HG03039 (cell line): ENCODE measurements around the gene SYNGR1.

ENCODE experiments used
- ATAC-seq: cut with Tn5 transposase; IDR thresholded peaks from one replicate; pipeline ENCODE4 v1.9.1; 2021; ENCODE audit warnings: mild to moderate bottlenecking, moderate library complexity; ENCODE audit not compliant: unreplicated experiment

SYNGR1 gene

GRCh38 chr22:39368461-39368911 lies 18.7 kb downstream of the SYNGR1 start:
- no peak for ATAC-seq

DNA sequence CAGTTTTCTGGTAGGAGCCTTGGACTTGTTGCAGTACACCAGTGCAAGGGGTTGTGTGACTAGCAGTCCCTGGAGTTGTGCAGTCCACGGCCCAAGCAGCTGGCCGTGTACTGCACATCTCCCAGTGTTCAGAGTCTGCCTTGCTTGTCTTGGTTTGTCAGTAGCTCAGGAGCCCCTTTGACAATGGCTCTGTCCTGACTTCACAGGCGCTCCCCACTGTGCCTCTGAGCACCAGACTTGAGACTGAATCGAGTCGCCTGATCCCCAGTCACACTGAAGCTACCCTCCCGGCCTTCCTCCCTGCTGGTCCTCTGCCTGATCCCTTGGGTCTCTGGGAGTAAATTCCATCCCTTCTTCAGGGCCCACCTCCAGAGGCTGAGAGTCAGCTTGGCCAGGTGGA lies 19.4 kb downstream of the SYNGR1 start:
- ATAC-seq, result no peak

GRCh38 chr22:39369586-39369985 lies 19.8 kb downstream of the SYNGR1 start:
- ATAC-seq, result no peak

- no peak for ATAC-seq
These were observed 21.9 kb downstream of the SYNGR1 start for GRCh38 chr22:39371732-39372131.

DNA sequence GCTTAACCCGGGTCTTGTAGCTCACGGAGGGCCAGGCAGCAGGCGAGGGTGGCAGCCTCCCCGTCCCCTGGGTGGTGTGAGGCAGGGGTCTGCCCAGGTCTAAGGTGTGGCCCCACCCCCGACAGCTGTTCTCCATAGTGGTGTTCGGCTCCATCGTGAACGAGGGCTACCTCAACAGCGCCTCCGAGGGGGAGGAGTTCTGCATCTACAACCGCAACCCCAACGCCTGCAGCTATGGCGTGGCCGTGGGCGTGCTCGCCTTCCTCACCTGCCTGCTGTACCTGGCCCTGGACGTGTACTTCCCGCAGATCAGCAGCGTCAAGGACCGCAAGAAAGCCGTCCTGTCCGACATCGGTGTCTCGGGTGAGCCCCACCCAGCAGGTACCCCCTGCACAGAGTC lies 24.4 kb downstream of the SYNGR1 start:
- ATAC-seq, result no peak

DNA sequence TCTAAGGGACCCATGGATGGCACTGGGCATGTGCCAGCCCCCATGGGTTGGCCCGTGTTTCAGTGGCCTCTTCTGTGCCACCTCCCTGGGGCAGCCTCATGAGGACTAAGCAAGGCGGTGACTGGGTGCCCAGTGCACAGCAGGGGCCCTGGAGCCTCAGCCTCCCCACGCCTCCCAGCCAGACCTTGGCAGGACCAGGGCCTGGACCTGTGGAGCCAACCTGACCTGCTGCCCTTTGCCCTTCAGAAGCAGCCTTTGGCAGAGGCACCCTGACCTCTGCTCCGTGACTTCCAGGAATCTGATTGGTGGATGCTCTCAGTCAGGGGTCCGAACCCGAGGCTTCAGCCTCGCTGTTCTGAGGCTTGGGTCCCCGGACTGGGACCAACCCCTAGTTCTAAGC lies 25.0 kb downstream of the SYNGR1 start:
- no peak for ATAC-seq

DNA sequence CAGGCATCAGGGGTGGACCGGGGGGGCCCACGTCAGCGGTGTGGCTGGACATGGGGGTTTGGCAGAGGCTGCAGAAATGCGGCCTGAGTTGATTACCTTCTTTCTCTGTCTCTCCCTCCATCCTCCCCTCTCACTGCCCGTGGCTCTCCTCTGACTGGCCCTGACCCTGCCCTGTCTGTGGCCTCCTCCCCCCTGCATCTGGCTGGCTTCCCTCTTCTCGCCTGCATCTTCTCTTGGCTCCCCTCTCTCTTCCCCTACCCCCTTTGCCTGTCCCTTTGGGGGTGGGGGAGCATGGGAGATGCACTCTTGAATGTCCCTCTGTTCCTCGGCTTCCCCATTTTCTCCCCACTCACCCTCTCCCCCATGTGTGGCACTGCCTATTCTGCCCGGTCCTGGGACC lies 25.9 kb downstream of the SYNGR1 start:
- no peak for ATAC-seq

DNA sequence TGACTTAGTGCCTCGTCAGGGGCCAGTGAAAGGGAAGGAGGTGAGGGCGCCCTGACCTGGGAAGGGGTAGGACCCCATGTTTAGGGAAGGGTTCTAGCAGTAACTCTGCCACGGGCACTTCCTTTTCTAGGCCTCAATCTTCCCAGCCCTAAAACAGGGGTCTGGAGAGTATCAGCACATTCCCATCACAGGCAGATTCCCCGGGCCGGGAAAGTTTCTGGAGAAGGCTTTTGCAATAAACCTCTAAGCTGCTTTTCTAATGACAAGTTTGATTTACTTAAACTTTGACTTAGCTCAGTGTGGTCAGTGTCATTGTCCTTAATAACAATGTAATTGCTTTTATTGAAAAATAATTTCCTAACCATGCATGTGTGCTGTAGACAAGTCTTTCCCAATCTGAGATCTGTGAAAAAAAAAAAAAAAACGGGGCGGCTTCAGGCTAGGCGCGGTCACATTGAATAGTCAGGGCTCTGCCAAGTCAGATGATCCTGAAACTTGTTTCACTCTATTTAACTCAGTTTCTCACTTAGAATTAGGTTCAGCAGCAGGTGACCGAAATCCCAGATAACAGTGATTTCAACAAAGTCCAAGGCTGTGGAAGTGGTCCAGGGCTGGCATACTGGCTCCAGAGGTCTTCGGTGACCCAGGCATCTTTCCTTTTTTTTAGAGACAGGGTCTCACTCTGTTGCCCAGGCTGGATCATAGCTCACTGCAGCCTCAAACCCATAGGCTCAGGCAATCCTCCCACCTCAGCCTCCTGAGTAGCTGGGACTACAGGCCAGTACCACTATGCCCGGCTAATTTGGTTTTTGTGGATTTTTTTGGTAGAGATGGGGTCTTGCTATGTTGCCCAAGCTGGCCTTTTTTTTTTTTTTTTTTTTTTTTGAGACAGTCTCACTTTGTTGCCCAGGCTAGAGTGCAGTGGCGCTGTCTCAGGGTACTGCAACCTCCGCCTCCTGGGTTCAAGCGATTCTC lies 30.3 kb downstream of the SYNGR1 start:
- no peak for ATAC-seq

DNA sequence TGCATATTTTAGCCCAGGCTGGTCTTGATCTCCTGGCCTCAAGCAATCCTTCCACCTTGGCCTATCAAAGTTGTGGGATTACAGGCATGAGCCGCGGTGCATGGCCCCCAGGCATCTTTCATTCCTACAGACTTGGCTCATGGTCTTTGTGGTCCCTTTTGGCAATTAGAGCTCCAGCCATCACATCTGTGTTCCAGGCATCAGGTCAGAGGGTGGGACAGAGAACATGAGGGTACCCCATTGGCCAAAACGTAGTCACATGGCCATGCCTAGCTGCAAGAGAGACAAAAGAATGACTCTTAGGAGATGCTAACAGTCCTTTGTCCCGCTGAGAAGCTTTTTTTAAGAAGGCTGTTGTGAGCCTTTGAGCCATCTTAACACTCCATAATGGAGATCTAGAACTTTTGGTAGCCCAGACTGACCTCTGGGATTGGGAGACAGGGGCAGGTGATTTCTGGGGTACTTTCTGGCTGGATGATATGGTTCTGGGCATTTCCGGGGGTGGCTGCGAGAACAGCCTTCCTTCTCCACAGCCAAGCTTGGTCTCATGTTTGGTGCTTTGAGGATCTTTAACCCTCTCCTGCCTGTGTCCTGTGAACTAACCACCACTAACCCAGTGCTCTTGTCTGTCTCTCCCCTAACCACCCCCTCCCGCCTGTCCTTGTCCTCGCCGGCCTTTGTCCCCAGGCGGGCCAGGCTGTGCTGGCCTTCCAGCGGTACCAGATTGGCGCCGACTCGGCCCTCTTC lies 31.4 kb downstream of the SYNGR1 start:
- no peak for ATAC-seq

DNA sequence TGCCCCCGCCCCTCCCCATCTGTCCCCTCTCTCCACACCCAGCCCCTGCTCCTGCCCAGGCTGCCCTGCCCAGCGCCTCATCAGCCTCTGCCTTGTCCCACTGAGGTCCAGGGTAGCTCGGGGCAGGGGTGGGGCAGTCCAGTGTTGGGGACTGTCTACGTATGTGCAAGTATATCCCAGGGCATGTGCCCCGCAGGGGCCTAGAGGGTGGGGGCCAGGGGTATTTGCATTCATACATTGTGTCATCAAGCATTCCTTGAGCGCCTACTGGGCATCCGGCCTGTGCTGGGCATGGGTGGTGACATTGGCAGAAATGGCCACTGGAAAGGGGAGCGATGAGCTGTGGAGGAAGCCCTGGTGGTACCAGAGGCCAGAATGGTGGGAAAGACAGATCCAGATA lies 32.1 kb downstream of the SYNGR1 start:
- no peak for ATAC-seq

GRCh38 chr22:39382410-39382809 lies 32.6 kb downstream of the SYNGR1 start:
- no peak for ATAC-seq

DNA sequence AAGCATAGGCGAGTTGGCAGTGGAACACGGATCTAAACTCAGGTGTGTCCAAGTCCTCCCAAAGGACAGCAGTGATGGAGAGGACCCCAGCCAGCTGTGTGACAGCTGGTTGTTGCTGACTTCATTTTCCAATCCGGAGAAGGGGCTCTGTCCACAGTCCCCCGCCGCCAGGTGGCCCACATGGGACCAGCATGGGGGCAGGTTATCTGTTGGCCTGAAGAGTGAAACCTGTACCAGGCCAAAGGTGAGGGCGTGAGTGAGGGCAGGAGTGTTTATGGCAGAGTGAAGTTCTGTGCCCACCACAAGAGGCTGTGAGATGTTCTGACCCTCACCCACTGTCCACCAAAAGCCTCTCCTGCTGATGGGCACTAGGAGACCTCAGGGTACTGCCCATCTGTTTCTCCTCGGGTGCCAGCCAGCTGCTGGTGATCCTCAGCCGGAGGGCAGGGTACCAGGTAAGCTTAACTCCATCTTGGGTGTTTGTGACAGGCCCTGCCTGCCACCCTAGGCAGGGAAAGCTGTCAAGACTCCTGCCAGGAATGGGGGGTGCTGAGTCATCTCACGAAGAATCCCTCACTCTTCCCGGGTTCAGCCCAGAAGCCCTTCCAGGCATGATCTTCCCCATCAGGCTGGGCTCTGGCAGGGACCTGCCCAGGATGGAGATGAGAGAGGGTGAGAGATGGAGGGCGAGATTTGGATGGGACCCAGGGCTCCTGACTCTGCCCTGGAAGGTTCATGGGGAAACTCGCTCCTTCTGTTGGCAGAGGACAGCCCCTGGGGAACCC lies 34.2 kb downstream of the SYNGR1 start:
- no peak for ATAC-seq

GRCh38 chr22:39384750-39385480 lies 35.1 kb downstream of the SYNGR1 start:
- no peak for ATAC-seq

DNA sequence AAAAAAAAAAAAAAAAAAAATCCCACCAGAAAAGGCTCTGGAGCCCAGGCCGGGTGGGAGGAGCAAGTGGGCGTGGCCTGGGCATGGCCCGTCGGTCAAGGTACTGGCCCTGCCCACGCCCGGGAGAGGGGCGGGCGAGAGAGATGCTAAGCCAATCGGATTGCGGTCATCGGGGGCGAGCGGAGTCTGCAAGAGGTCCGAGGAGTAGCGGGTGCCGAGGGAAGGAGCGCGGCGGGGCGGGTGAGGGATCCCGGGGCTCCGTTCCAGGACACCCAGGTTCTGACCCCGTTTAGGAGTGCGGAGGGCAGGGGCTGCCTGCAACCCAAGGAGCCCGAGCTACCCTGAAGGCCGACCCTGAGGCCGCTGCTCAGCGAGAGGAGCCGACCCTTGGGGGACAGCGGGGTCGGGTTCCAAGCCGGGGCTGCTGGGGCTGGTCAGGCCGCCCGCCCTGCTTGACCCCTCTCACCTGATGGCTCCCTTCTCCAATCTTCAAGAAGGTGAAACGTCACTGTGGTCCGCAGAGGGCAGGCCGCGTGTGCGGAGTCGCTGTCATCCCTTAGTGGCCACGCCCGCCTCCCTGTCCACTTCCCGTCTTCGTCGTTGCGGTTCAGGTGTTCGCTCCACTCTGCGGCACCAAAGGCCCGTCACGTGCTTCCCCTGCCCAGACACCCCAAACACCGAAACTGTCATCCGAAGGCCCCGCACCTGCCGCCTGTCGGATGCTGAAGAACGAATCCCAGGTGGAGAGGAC lies 38.6 kb downstream of the SYNGR1 start:
- no peak for ATAC-seq

GRCh38 chr22:39389420-39389819 lies 39.6 kb downstream of the SYNGR1 start:
- ATAC-seq, result no peak

GRCh38 chr22:39392341-39392948 lies 42.7 kb downstream of the SYNGR1 start:
- no peak for ATAC-seq

GRCh38 chr22:39395936-39396796 lies 46.4 kb downstream of the SYNGR1 start:
- ATAC-seq, result no peak

- ATAC-seq, result no peak
These were observed 47.0 kb downstream of the SYNGR1 start for GRCh38 chr22:39396797-39397195.

GRCh38 chr22:39401301-39401631 lies 51.5 kb downstream of the SYNGR1 start:
- no peak for ATAC-seq
